Progenitor cell of endocrine pancreas (in vitro differentiated cells): ENCODE measurements around the gene TMCC3. TPM values are rescaled to one million over a fixed set of nuclear protein-coding genes. Genes with fewer than 3 reads are reported as not detected.

Source experiments
- DNase-seq: peaks from one replicate; pipeline ENCODE4 v3.0.0; 2021; ENCODE audit warnings: low spot score; ENCODE audit not compliant: unreplicated experiment
- H3K27ac Mint-ChIP-seq: 2 replicates; pipeline ENCODE4 v1.8.0; 2021; ENCODE audit warnings: mild to moderate bottlenecking, moderate library complexity, mixed read lengths
- H3K27me3 Mint-ChIP-seq: 2 replicates; pipeline ENCODE4 v1.8.0; 2021; ENCODE audit warnings: mixed read lengths
- H3K36me3 Mint-ChIP-seq: 2 replicates; pipeline ENCODE4 v1.8.0; 2022; ENCODE audit warnings: mixed read lengths; ENCODE audit not compliant: insufficient read depth
- H3K4me1 Mint-ChIP-seq: 2 replicates; pipeline ENCODE4 v1.8.0; 2021; ENCODE audit warnings: low read depth, mixed read lengths
- H3K4me3 Mint-ChIP-seq: 2 replicates; pipeline ENCODE4 v1.8.0; 2021; ENCODE audit warnings: low read depth, mild to moderate bottlenecking, moderate library complexity, mixed read lengths
- H3K9me3 Mint-ChIP-seq: 2 replicates; pipeline ENCODE4 v1.8.0; 2021; ENCODE audit warnings: low read depth, mixed read lengths
- total RNA-seq: library from RNA; stranded (reverse); gene quantifications from 2 replicates; pipeline ENCODE4 v1.2.1, GENCODE V29; 2021
- TF ChIP-seq, protein P1 (sequence below): fragments of 200-600 bp; sonication (generic); IDR thresholded peaks from one replicate; pipeline ENCODE4 v1.5.0; 2021; ENCODE audit warnings: antibody characterized with exemption, mild to moderate bottlenecking; ENCODE audit not compliant: unreplicated experiment

The TMCC3 gene
- total RNA-seq, 1 donor from 2014 or later = 15.9 TPM

DNA sequence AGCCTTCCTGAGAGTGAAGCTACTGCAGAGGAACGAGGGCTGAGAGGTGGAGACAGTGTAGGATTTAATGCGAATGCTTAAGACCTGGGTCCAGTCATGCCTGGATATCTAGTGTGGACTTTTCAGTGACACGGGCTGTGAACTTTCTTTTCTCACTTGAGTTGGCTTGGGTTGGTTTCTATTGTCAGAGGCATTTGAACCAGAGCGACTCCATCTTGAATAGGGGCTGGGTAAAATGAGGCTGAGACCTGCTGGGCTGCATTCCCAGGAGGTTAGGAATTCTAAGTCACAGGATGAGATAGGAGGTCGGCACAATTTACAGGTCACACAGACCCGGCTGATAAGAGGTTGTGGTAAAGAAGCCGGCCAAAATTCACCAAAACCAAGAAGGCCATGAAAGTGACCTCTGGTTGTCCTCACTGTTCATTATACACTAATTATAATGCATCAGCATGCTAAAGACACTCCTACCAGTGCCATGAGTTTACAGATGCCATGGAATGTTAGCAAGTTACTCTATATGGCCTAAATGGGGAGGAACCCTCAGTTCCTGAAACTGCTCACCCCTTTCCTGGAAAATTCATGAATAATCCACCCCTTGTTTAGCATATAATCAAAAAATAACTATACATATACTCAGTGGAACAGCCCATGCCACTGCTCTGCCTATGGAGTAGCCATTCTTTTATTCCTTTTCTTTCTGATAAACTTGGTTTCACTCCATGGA is 34.2 kb upstream of the TMCC3 start:
- DNase-seq = no peak
- H3K4me1 Mint-ChIP-seq = peaks cover 7% of the 10 kb centered on the region
- TF ChIP-seq, protein P1, sequence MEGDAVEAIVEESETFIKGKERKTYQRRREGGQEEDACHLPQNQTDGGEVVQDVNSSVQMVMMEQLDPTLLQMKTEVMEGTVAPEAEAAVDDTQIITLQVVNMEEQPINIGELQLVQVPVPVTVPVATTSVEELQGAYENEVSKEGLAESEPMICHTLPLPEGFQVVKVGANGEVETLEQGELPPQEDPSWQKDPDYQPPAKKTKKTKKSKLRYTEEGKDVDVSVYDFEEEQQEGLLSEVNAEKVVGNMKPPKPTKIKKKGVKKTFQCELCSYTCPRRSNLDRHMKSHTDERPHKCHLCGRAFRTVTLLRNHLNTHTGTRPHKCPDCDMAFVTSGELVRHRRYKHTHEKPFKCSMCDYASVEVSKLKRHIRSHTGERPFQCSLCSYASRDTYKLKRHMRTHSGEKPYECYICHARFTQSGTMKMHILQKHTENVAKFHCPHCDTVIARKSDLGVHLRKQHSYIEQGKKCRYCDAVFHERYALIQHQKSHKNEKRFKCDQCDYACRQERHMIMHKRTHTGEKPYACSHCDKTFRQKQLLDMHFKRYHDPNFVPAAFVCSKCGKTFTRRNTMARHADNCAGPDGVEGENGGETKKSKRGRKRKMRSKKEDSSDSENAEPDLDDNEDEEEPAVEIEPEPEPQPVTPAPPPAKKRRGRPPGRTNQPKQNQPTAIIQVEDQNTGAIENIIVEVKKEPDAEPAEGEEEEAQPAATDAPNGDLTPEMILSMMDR = no peak

DNA sequence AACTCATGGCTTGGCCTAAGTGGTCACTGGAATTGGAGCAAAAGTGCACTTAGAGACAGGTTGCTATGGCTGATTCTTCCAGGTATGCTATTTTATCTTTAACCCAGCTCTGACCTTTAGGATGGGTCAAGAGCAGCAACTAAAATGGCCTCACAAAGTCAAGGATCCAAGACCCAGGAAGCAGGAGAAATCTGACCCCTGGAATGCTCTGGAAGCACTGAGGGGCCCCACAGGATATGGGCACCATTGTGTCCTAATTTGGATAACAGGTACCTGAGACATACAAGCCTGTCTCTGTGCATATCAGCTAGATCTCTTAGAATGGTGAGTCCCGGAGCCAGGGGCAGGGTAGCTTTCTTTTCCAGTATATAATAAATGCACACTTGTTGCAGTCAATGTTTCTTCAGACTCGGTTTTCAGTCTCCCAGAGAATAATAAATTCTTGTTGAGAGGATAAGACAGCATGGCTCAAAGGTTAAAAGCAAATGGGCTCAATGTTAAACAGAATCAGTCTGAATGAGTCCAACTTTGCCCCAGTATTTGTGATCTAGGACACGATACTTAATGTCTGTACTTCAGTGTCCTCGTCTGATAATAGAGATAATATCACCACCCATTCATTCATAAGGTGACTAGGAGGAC is 29.3 kb upstream of the TMCC3 start:
- TF ChIP-seq, protein P1 = no peak
- H3K36me3 Mint-ChIP-seq = no peaks in the 10 kb centered on the region
- H3K4me3 Mint-ChIP-seq = no peak overlapping the region
- H3K27ac Mint-ChIP-seq = no peak overlapping the region
- H3K4me1 Mint-ChIP-seq = peaks cover 17% of the 10 kb centered on the region
- peaks cover 4% of the 10 kb centered on the region for H3K9me3 Mint-ChIP-seq
- DNase-seq = no peak
- no peaks in the 10 kb centered on the region for H3K27me3 Mint-ChIP-seq

More for the DNA sequence above, 34.2 kb upstream of the TMCC3 start:
- H3K9me3 Mint-ChIP-seq = peaks cover 4% of the 10 kb centered on the region
- H3K4me3 Mint-ChIP-seq = no peak overlapping the region
- no peaks in the 10 kb centered on the region for H3K27me3 Mint-ChIP-seq
- no peak overlapping the region for H3K27ac Mint-ChIP-seq
- no peaks in the 10 kb centered on the region for H3K36me3 Mint-ChIP-seq

DNA sequence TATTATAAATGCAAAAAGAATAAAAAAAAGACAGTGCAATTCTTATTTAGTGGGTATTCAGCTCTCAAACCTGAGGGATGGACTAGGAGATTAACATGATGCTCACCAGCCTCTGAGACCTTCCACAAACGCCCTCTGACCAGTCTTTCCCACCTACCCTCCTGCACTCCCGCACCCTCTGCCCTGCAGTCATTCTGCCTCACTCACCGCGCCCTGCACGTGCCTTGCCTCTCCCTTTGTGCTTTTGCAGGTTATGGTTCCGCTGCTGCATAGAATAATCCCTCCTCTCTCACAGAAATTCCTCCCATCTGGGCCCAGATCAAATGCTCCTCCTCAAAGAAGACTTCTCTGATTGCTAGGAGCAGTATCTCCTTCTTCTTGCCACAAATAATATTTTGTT is 28.5 kb upstream of the TMCC3 start:
- TF ChIP-seq, protein P1 = no peak
- DNase-seq = no peak
- Mint-ChIP-seq H3K4me3 (no peak overlapping the region), H3K4me1 (peaks cover 12% of the 10 kb centered on the region), H3K9me3 (peaks cover 4% of the 10 kb centered on the region), H3K27ac (no peak overlapping the region), H3K36me3 (no peaks in the 10 kb centered on the region), H3K27me3 (no peaks in the 10 kb centered on the region)

DNA sequence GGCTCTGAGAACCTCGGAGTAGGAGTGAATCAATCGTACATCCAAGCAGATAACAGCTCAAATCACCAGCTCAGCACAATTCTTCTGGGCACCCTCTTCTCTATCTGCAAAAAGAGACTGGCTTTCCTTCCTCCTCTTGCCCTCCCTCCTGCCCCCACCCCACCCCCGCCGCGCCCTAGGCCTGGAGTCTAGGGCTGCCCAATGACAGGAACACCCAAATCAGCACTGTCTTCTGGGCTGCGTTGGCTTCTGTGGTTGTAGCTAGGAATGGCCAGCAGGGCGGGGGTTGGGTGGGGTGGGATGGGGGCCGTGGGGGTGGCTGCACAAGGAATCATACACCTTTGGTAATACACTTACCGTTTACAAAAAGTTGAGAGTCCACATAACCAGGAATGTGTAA is 28.0 kb upstream of the TMCC3 start:
- no peak for DNase-seq
- Mint-ChIP-seq H3K4me1 (peaks cover 12% of the 10 kb centered on the region), H3K27ac (no peak overlapping the region)

DNA sequence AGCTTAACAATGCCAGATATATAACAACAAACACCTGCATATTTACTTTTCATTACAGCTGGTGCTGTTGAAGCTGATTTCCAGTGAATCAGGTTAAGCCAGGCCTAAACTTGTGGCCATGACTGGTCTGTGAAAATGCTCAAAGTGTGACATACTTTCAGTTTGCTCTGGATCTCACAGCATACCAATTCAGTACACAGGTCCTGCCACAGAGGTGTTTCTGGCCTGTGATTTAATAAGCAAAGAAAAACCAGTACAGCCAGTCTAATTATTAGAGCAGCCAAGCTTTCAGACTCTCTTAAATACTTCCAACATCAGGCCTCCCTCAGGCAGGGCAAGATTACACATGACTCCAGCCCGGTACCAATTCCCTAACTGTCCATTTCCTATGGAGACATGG is 27.4 kb upstream of the TMCC3 start:
- Mint-ChIP-seq H3K36me3 (no peaks in the 10 kb centered on the region), H3K27ac (no peak overlapping the region), H3K27me3 (no peaks in the 10 kb centered on the region), H3K4me1 (peaks cover 12% of the 10 kb centered on the region), H3K4me3 (no peak overlapping the region), H3K9me3 (peaks cover 4% of the 10 kb centered on the region)
- TF ChIP-seq, protein P1 = no peak
- DNase-seq = no peak

More for the DNA sequence above, 28.0 kb upstream of the TMCC3 start:
- TF ChIP-seq, protein P1 = no peak
- H3K36me3 Mint-ChIP-seq = no peaks in the 10 kb centered on the region
- peaks cover 4% of the 10 kb centered on the region for H3K9me3 Mint-ChIP-seq
- no peak overlapping the region for H3K4me3 Mint-ChIP-seq
- H3K27me3 Mint-ChIP-seq = no peaks in the 10 kb centered on the region
